ENCODE results near the gene POU2AF3. TPM values are rescaled to one million over a fixed set of nuclear protein-coding genes. Genes with fewer than 3 reads are reported as not detected.

The POU2AF3 gene
- total RNA-seq, 1 donor from 2014 or later = 4.2 TPM

DNA sequence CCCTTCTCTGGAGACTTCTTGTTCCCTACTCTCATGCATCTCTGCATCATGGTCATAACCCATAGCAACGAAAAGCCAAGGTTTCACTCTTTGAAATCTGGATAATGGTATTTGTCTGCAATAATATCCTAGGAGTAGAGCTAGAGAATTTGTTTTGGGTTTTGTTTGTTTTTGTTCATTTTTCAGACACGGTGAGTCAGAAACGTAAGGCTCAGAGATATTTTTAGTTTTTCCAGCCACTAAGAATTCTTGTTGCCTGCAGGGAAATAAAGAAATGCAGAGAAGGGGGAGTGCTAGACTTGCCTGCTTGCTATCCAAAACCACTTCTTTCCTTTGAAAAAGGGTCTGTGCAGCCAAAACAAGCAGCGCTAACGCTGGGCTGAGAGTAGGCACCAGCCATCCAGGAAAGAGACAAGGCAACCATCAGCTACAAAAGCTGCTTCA, 26.0 kb downstream of the POU2AF3 start:
- no peaks in the 10 kb centered on the region for H3K36me3 Mint-ChIP-seq (ENCODE audit: insufficient read depth)

DNA sequence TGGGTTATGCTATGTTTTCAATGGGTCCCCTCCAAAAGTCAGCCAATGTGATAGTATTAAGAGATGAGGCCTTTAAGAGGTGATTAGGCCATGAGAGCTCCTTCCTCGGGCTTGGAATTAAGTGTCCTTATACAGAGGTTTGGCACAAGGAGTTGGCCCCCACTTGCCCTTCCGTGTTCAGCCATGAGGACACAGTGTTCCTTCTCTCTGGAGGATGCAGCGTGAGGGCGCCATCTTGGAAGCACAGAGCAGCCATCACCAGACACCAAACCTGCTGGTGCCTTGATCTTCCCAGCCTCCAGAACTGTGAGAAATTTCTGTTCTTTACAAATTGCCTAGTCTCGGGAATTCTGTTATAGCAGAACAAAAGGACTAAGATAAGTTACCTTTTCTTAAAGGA, 26.9 kb downstream of the POU2AF3 start:
- Mint-ChIP-seq H3K27ac (no peak overlapping the region), H3K4me1 (ENCODE audit: low read depth) (no peaks in the 10 kb centered on the region), H3K9me3 (ENCODE audit: low read depth) (no peaks in the 10 kb centered on the region), H3K4me3 (ENCODE audit: low read depth) (no peak overlapping the region), H3K27me3 (peaks cover 16% of the 10 kb centered on the region), H3K36me3 (ENCODE audit: insufficient read depth) (no peaks in the 10 kb centered on the region)
- TF ChIP-seq, protein P1, sequence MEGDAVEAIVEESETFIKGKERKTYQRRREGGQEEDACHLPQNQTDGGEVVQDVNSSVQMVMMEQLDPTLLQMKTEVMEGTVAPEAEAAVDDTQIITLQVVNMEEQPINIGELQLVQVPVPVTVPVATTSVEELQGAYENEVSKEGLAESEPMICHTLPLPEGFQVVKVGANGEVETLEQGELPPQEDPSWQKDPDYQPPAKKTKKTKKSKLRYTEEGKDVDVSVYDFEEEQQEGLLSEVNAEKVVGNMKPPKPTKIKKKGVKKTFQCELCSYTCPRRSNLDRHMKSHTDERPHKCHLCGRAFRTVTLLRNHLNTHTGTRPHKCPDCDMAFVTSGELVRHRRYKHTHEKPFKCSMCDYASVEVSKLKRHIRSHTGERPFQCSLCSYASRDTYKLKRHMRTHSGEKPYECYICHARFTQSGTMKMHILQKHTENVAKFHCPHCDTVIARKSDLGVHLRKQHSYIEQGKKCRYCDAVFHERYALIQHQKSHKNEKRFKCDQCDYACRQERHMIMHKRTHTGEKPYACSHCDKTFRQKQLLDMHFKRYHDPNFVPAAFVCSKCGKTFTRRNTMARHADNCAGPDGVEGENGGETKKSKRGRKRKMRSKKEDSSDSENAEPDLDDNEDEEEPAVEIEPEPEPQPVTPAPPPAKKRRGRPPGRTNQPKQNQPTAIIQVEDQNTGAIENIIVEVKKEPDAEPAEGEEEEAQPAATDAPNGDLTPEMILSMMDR (IDR thresholded peaks at IDR 0.05; ENCODE audit: unreplicated experiment) = no peak
- no peak for DNase-seq (ENCODE audit: low spot score, unreplicated experiment)

More for the DNA sequence above, 26.0 kb downstream of the POU2AF3 start:
- H3K4me1 Mint-ChIP-seq (ENCODE audit: low read depth) = no peaks in the 10 kb centered on the region
- no peak overlapping the region for H3K27ac Mint-ChIP-seq
- no peaks in the 10 kb centered on the region for H3K9me3 Mint-ChIP-seq (ENCODE audit: low read depth)
- DNase-seq (ENCODE audit: low spot score, unreplicated experiment) = no peak
- TF ChIP-seq, protein P1 (IDR thresholded peaks at IDR 0.05; ENCODE audit: unreplicated experiment) = no peak
- H3K27me3 Mint-ChIP-seq = peaks cover 16% of the 10 kb centered on the region
- no peak overlapping the region for H3K4me3 Mint-ChIP-seq (ENCODE audit: low read depth)

DNA sequence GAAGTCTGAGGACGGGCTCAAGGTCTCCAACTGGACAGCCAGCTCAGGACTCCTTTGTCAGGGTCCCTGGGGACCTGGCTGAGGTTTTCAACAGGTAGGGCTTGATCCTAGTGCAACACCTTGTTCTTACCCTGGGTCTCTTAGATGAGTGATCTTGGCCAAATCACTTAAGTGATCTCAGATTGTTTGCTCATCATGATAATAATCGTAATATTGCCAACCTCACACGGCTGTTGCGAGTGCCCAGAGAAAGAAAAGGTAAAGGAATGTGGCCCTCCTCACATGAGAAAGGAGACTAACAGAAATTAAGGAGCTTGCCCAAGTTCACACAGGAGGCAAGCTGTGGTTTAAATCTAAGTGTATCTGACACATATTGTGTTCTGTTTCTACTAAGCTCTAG, 28.5 kb downstream of the POU2AF3 start:
- Mint-ChIP-seq H3K4me3 (ENCODE audit: low read depth) (no peak overlapping the region), H3K4me1 (ENCODE audit: low read depth) (no peaks in the 10 kb centered on the region), H3K27ac (no peak overlapping the region), H3K9me3 (ENCODE audit: low read depth) (no peaks in the 10 kb centered on the region), H3K36me3 (ENCODE audit: insufficient read depth) (no peaks in the 10 kb centered on the region), H3K27me3 (peaks cover 10% of the 10 kb centered on the region)
- TF ChIP-seq, protein P1 (IDR thresholded peaks at IDR 0.05; ENCODE audit: unreplicated experiment) = no peak
- no peak for DNase-seq (ENCODE audit: low spot score, unreplicated experiment)

DNA sequence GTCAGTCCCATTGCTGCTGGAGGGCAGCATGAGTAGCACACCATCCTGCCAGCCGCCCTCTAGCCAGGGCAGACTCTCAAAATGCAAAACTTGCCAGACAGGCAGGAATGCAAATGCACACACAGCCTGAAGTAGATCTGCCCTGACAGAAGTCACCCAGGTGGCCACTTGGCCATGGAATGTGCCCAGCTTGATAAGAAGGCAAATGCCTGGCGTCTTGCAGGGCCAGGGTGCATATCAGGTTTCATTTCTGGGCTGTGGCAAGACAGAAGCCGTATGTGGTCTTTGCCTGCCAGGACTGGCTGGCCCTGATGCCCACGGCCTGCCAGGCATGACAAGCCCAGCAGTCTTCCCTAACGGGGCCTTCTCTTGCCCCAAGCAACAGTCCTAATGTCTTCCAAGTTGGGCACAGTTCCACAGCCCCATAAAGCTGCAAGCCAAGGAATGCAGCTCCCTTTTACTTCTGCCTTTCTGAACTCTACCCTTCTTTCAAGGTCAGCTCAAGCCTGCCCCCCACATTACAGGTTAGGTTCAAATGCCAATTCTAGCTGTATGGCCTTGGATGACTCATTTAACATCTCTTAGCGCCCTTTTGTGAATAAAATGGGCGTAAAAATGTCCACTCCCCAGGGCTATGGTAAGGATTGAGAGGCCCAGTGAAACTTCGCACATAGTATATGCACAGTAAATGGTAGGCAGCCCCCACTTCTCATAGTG, 29.7 kb downstream of the POU2AF3 start:
- Mint-ChIP-seq H3K4me1 (ENCODE audit: low read depth) (peaks cover 2% of the 10 kb centered on the region), H3K27ac (no peak overlapping the region), H3K27me3 (peaks cover 9% of the 10 kb centered on the region), H3K4me3 (ENCODE audit: low read depth) (no peak overlapping the region), H3K36me3 (ENCODE audit: insufficient read depth) (no peaks in the 10 kb centered on the region), H3K9me3 (ENCODE audit: low read depth) (no peaks in the 10 kb centered on the region)
- no peak for DNase-seq (ENCODE audit: low spot score, unreplicated experiment)
- TF ChIP-seq, protein P1 (IDR thresholded peaks at IDR 0.05; ENCODE audit: unreplicated experiment) = no peak

DNA sequence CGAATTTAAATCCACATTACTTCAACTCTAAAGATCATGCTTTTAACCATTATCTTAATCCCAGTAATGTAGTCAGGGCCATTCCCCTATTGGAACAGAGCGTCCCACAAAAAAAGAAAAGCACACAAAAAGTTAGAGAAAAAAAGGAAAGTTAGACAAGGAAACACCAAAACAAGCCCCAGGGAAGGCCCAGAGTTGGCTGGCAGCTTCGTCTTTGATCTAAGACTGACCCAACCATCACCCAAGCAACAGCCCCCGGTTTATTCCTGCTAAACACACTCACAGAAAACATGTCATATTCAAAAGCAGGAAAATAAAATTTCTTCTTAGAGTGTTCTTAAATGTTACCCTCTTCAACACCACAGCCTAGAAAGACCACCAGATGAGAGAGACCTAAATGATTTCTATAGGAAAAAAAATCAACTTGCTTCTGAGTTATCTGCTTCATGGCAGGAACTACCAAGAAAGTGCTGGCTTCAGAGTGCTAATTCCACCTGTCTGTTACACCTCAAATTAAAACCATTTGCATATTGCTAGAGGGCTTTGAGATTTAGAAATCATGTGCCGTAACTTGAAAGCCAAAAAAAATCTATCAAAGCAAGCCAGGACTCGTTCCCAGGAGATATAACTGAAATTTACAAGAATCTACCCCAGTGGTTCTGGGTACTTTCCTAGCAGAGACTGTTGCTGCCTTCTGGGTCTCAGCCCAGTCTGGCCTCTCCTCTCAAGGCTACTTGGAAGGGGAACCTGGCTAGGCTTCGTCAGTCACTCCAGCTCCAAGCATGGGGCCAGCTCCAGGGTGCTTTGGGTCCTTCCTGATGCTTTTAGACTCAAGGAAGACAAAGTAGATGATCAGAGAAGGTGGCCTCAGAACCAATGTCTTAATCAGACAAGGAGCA, 31.2 kb downstream of the POU2AF3 start:
- Mint-ChIP-seq H3K36me3 (ENCODE audit: insufficient read depth) (no peaks in the 10 kb centered on the region), H3K27me3 (peaks cover 9% of the 10 kb centered on the region), H3K27ac (no peak overlapping the region), H3K4me1 (ENCODE audit: low read depth) (peaks cover 15% of the 10 kb centered on the region), H3K4me3 (ENCODE audit: low read depth) (no peak overlapping the region), H3K9me3 (ENCODE audit: low read depth) (no peaks in the 10 kb centered on the region)
- TF ChIP-seq, protein P1 (IDR thresholded peaks at IDR 0.05; ENCODE audit: unreplicated experiment) = no peak
- DNase-seq (ENCODE audit: low spot score, unreplicated experiment) = no peak
